Suprapubic skin (tissue), 4 donors: Measurements from ENCODE around the gene PLEKHG4B.

Experiments used
- CTCF ChIP-seq, 2 donors: fragments of 200-600 bp in 1 of 2; fragments of 450-650 bp in 1 of 2; sonication (generic) in 1 of 2; IDR thresholded peaks; one replicate each; pipeline ENCODE4 v1.5.1; 2016 to 2019; ENCODE audit warnings: antibody characterized with exemption in 2 of 2, mild to moderate bottlenecking in 1 of 2, moderate library complexity in 1 of 2
- EP300 ChIP-seq: sonication (generic); formaldehyde crosslinking; IDR thresholded peaks from one replicate; pipeline ENCODE4 v1.6.1; 2017; ENCODE audit warnings: antibody characterized with exemption
- POLR2A ChIP-seq, 2 donors: fragments of 450-650 bp; IDR thresholded peaks; one replicate each; pipeline ENCODE4 v1.6.1; 2017; ENCODE audit warnings: antibody characterized with exemption in 2 of 2, mild to moderate bottlenecking in 2 of 2, moderate library complexity in 2 of 2
- POLR2AphosphoS5 ChIP-seq, 3 donors: sonication (generic); formaldehyde crosslinking; IDR thresholded peaks; one replicate each; pipeline ENCODE4 v1.6.1; 2017; ENCODE audit warnings: antibody characterized with exemption in 3 of 3

- TF ChIP-seq EP300 (no peak), POLR2A (IDR thresholded peaks at IDR 0.05) (no peak), CTCF (IDR thresholded peaks at IDR 0.05) (no peak), POLR2AphosphoS5 (IDR thresholded peaks at IDR 0.05) (no peak)
Observed at GRCh38 chr5:75331-76320, 16.3 kb upstream of the PLEKHG4B start.
